ENCODE data around the gene EAF1.

DNA sequence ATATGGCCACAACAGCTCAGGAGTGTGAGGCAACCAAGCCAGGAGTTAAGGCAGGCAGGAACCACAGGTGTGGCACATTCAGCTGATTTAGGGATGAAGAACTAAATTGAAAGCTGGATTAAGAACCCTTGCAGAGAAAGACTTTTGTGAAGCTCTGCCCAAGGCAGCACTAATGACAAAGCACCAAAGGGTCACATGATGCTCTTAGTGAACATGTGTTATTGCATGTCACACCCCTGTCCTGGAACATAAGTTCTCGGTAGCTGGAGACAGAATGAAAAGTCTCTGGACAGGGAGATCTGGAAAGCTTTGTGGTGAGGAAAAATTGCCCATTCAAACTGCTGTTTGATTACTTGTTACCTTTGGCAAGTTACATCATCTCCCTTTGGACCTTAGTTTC lies 3.2 kb downstream of the EAF1 start:
- TF ChIP-seq, protein P1, sequence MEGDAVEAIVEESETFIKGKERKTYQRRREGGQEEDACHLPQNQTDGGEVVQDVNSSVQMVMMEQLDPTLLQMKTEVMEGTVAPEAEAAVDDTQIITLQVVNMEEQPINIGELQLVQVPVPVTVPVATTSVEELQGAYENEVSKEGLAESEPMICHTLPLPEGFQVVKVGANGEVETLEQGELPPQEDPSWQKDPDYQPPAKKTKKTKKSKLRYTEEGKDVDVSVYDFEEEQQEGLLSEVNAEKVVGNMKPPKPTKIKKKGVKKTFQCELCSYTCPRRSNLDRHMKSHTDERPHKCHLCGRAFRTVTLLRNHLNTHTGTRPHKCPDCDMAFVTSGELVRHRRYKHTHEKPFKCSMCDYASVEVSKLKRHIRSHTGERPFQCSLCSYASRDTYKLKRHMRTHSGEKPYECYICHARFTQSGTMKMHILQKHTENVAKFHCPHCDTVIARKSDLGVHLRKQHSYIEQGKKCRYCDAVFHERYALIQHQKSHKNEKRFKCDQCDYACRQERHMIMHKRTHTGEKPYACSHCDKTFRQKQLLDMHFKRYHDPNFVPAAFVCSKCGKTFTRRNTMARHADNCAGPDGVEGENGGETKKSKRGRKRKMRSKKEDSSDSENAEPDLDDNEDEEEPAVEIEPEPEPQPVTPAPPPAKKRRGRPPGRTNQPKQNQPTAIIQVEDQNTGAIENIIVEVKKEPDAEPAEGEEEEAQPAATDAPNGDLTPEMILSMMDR (conservative IDR thresholded peaks at IDR 0.05): no peak
- TF ChIP-seq ZFX (IDR thresholded peaks at IDR 0.05): no peak

Measured in C4-2B (cell line).